SK-N-SH treated with all-trans-retinoic acid at 6 μM for 48 hours (cell line): ENCODE results near the gene GCNT3.

Experiments used
- ATAC-seq: fragments of 200-7000 bp; cut with Tn5 transposase; 3 replicates; pipeline ENCODE4 v1.9.1; 2020; ENCODE audit warnings: mild to moderate bottlenecking, moderate library complexity
- ARNTL ChIP-seq: fragments of 450-650 bp; formaldehyde crosslinking; IDR thresholded peaks from 2 replicates; pipeline ENCODE4 v1.5.0; 2020; ENCODE audit warnings: low read depth, mild to moderate bottlenecking, moderate library complexity, borderline replicate concordance
- CSDC2 ChIP-seq: fragments of 250-450 bp; sonication (Bioruptor Pico); IDR thresholded peaks from 2 replicates; pipeline ENCODE4 v1.5.0; 2020; ENCODE audit warnings: mild to moderate bottlenecking, moderate library complexity
- ESRRG ChIP-seq: fragments of 250-450 bp; sonication (Bioruptor Pico); IDR thresholded peaks from 2 replicates; pipeline ENCODE4 v1.6.1; 2021; ENCODE audit warnings: mild to moderate bottlenecking
- OSR1 ChIP-seq: fragments of 250-450 bp; sonication (Bioruptor Pico); IDR thresholded peaks from 2 replicates; pipeline ENCODE4 v1.8.0; 2022; ENCODE audit warnings: moderate library complexity, mild to moderate bottlenecking, inconsistent platforms
- SNAI2 ChIP-seq: fragments of 250-450 bp; sonication (Bioruptor Pico); IDR thresholded peaks from 2 replicates; pipeline ENCODE4 v1.5.0; 2020; ENCODE audit warnings: mild to moderate bottlenecking, moderate library complexity
- TCF4 ChIP-seq: fragments of 250-450 bp; sonication (Bioruptor Pico); IDR thresholded peaks from 2 replicates; pipeline ENCODE4 v1.8.0; 2021; ENCODE audit warnings: mild to moderate bottlenecking, moderate library complexity, borderline replicate concordance
- TOX ChIP-seq: fragments of 250-450 bp; sonication (Bioruptor Pico); IDR thresholded peaks from 2 replicates; pipeline ENCODE4 v1.8.0; 2021; ENCODE audit warnings: mild to moderate bottlenecking, moderate library complexity, borderline replicate concordance
- ZC3H10 ChIP-seq: fragments of 250-450 bp; sonication (Bioruptor Pico); IDR thresholded peaks from 2 replicates; pipeline ENCODE4 v1.5.1; 2021; ENCODE audit warnings: mild to moderate bottlenecking, moderate library complexity
- ZFP3 ChIP-seq: fragments of 250-450 bp; sonication (Bioruptor Pico); IDR thresholded peaks from 2 replicates; pipeline ENCODE4 v1.5.0; 2020; ENCODE audit warnings: mild to moderate bottlenecking, moderate library complexity
- ZFP30 ChIP-seq: fragments of 450-650 bp; formaldehyde crosslinking; IDR thresholded peaks from 2 replicates; pipeline ENCODE4 v1.5.0; 2022; ENCODE audit warnings: mild to moderate bottlenecking, moderate library complexity
- ZNF565 ChIP-seq: fragments of 450-650 bp; formaldehyde crosslinking; conservative IDR thresholded peaks from 2 replicates; pipeline ENCODE4 v1.5.0; 2020; ENCODE audit warnings: low read depth, mild to moderate bottlenecking, moderate library complexity
- ZNF70 ChIP-seq: fragments of 450-650 bp; formaldehyde crosslinking; IDR thresholded peaks from 2 replicates; pipeline ENCODE4 v1.5.0; 2020; ENCODE audit warnings: mild to moderate bottlenecking, moderate library complexity
- ZNF8 ChIP-seq: fragments of 450-650 bp; formaldehyde crosslinking; IDR thresholded peaks from 2 replicates; pipeline ENCODE4 v1.5.0; 2020; ENCODE audit warnings: mild to moderate bottlenecking, moderate library complexity
- TF ChIP-seq, protein P1 (sequence below): fragments of 250-450 bp; sonication (Bioruptor Pico); IDR thresholded peaks from 2 replicates; pipeline ENCODE4 v1.5.1; 2021; ENCODE audit warnings: mild to moderate bottlenecking, moderate library complexity
- TF ChIP-seq, protein P2 (sequence below): fragments of 250-450 bp; sonication (Bioruptor Pico); IDR thresholded peaks from 2 replicates; pipeline ENCODE4 v1.8.0; 2020; ENCODE audit warnings: mild to moderate bottlenecking, moderate library complexity, borderline replicate concordance
- TF ChIP-seq, protein P3 (sequence below): fragments of 250-450 bp; sonication (Bioruptor Pico); IDR thresholded peaks from 2 replicates; pipeline ENCODE4 v1.5.0; 2020; ENCODE audit warnings: mild to moderate bottlenecking, moderate library complexity
- TF ChIP-seq, protein P4 (sequence below): fragments of 250-450 bp; sonication (Bioruptor Pico); IDR thresholded peaks from 2 replicates; pipeline ENCODE4 v1.8.0; 2021; ENCODE audit warnings: low read depth, mild to moderate bottlenecking, moderate library complexity, borderline replicate concordance
- TF ChIP-seq, protein P5 (sequence below): fragments of 250-450 bp; sonication (Bioruptor Pico); IDR thresholded peaks from 2 replicates; pipeline ENCODE4 v1.5.1; 2020; ENCODE audit warnings: low read depth, mild to moderate bottlenecking, moderate library complexity

GCNT3 gene

DNA sequence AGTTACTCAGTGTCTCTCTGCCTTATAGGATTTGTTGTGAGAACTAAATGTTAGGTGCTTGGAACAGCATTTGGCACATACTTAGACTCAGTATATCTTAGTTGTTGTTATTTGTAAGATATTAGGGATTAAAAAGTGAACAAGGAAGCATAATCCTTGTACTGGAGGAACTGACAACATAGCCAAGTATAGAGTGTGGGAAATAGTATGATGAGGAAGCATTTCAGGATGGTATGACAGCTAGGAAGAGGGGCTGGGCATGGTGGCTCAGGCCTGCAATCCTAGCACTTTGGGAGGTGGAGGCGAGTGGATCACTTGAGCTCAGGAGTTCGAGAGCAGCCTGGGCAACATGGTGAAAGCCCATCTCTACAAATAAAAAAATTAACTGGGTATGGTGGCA lies 16.6 kb upstream of the GCNT3 start:
- no peak for ATAC-seq
- no peak for TF ChIP-seq ESRRG (CRISPR knock-in tag)
- TF ChIP-seq ZC3H10 (CRISPR knock-in tag): no peak
- TF ChIP-seq, all 23 proteins: peak for 0

DNA sequence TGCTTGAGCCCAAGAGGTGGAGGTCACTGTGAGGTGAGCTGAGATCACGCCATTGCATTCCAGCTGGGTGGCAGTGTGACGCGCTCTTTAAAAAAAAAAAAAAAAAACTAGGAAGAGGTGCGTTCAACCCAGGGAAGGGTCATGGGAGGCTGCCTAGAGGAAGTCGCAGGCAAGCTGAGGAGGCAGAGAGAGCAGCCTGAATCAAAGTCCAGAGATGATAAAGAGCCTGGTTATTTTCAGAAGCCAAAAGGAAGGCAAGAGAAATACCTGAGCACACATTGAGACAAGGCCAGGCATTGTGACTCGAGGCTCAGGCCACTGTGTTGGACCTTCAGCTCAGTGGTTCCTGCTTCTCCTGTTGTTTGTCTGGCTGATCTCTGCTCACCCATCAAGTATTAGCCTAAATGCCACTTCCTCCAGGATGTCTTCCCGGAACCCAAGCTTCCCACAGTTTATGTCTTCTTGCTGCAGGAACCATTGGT lies 16.1 kb upstream of the GCNT3 start:
- no peak for ATAC-seq
- TF ChIP-seq ZNF565 (CRISPR knock-in tag) (no peak), ZC3H10 (CRISPR knock-in tag) (no peak), TCF4 (CRISPR knock-in tag) (no peak), CSDC2 (CRISPR knock-in tag) (no peak), SNAI2 (CRISPR knock-in tag) (no peak), TOX (CRISPR knock-in tag) (no peak), ZFP3 (no peak), ZNF8 (no peak), OSR1 (CRISPR knock-in tag) (no peak), ZFP30 (CRISPR knock-in tag) (no peak), ESRRG (CRISPR knock-in tag) (no peak), ZNF70 (CRISPR knock-in tag) (no peak)
- TF ChIP-seq, protein P1, sequence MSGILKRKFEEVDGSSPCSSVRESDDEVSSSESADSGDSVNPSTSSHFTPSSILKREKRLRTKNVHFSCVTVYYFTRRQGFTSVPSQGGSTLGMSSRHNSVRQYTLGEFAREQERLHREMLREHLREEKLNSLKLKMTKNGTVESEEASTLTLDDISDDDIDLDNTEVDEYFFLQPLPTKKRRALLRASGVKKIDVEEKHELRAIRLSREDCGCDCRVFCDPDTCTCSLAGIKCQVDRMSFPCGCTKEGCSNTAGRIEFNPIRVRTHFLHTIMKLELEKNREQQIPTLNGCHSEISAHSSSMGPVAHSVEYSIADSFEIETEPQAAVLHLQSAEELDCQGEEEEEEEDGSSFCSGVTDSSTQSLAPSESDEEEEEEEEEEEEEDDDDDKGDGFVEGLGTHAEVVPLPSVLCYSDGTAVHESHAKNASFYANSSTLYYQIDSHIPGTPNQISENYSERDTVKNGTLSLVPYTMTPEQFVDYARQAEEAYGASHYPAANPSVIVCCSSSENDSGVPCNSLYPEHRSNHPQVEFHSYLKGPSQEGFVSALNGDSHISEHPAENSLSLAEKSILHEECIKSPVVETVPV (CRISPR knock-in tag): no peak
- TF ChIP-seq, protein P2, sequence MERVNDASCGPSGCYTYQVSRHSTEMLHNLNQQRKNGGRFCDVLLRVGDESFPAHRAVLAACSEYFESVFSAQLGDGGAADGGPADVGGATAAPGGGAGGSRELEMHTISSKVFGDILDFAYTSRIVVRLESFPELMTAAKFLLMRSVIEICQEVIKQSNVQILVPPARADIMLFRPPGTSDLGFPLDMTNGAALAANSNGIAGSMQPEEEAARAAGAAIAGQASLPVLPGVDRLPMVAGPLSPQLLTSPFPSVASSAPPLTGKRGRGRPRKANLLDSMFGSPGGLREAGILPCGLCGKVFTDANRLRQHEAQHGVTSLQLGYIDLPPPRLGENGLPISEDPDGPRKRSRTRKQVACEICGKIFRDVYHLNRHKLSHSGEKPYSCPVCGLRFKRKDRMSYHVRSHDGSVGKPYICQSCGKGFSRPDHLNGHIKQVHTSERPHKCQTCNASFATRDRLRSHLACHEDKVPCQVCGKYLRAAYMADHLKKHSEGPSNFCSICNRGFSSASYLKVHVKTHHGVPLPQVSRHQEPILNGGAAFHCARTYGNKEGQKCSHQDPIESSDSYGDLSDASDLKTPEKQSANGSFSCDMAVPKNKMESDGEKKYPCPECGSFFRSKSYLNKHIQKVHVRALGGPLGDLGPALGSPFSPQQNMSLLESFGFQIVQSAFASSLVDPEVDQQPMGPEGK (CRISPR knock-in tag): no peak

DNA sequence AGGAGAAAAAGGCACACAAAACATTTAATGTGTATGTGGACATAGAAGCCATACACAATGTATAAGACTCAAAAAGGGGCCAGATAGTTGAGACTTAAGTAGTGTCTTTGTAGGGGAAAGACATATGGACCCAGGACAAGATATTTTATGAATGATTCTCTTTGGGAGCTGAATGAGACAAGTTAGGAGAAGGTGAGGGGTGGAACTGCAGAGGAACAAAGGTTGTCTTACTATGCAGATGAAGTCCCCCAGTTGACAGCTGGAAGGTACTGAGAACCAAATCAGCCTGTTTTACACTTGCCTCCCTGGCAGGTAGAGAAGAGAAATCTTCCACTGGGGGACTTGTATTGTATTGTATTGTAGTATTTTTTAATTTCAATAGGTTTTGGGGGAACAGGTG lies 14.9 kb upstream of the GCNT3 start:
- no peak for ATAC-seq
- TF ChIP-seq ZNF565 (CRISPR knock-in tag): no peak
- no peak for TF ChIP-seq TCF4 (CRISPR knock-in tag)
- TF ChIP-seq, protein P3, sequence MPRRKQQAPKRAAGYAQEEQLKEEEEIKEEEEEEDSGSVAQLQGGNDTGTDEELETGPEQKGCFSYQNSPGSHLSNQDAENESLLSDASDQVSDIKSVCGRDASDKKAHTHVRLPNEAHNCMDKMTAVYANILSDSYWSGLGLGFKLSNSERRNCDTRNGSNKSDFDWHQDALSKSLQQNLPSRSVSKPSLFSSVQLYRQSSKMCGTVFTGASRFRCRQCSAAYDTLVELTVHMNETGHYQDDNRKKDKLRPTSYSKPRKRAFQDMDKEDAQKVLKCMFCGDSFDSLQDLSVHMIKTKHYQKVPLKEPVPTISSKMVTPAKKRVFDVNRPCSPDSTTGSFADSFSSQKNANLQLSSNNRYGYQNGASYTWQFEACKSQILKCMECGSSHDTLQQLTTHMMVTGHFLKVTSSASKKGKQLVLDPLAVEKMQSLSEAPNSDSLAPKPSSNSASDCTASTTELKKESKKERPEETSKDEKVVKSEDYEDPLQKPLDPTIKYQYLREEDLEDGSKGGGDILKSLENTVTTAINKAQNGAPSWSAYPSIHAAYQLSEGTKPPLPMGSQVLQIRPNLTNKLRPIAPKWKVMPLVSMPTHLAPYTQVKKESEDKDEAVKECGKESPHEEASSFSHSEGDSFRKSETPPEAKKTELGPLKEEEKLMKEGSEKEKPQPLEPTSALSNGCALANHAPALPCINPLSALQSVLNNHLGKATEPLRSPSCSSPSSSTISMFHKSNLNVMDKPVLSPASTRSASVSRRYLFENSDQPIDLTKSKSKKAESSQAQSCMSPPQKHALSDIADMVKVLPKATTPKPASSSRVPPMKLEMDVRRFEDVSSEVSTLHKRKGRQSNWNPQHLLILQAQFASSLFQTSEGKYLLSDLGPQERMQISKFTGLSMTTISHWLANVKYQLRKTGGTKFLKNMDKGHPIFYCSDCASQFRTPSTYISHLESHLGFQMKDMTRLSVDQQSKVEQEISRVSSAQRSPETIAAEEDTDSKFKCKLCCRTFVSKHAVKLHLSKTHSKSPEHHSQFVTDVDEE (CRISPR knock-in tag): no peak
- TF ChIP-seq, protein P4, sequence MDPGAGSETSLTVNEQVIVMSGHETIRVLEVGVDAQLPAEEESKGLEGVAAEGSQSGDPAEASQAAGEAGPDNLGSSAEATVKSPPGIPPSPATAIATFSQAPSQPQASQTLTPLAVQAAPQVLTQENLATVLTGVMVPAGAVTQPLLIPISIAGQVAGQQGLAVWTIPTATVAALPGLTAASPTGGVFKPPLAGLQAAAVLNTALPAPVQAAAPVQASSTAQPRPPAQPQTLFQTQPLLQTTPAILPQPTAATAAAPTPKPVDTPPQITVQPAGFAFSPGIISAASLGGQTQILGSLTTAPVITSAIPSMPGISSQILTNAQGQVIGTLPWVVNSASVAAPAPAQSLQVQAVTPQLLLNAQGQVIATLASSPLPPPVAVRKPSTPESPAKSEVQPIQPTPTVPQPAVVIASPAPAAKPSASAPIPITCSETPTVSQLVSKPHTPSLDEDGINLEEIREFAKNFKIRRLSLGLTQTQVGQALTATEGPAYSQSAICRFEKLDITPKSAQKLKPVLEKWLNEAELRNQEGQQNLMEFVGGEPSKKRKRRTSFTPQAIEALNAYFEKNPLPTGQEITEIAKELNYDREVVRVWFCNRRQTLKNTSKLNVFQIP (CRISPR knock-in tag): no peak
- TF ChIP-seq, protein P2 (CRISPR knock-in tag): no peak
- TF ChIP-seq, protein P5, sequence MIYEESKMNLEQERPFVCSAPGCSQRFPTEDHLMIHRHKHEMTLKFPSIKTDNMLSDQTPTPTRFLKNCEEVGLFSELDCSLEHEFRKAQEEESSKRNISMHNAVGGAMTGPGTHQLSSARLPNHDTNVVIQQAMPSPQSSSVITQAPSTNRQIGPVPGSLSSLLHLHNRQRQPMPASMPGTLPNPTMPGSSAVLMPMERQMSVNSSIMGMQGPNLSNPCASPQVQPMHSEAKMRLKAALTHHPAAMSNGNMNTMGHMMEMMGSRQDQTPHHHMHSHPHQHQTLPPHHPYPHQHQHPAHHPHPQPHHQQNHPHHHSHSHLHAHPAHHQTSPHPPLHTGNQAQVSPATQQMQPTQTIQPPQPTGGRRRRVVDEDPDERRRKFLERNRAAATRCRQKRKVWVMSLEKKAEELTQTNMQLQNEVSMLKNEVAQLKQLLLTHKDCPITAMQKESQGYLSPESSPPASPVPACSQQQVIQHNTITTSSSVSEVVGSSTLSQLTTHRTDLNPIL: no peak
- TF ChIP-seq SNAI2 (CRISPR knock-in tag): no peak
- no peak for TF ChIP-seq ESRRG (CRISPR knock-in tag)
- TF ChIP-seq, protein P1 (CRISPR knock-in tag): no peak
- TF ChIP-seq ARNTL (CRISPR knock-in tag): no peak
- TF ChIP-seq OSR1 (CRISPR knock-in tag): no peak
